T follicular helper cell (primary cell): ENCODE measurements around the gene FHAD1.

Experiments
- DNase-seq: peaks from one replicate; pipeline ENCODE4 v3.0.0-alpha.2; 2020; ENCODE audit warnings: low read depth

Gene FHAD1

GRCh38 chr1:15326691-15327588 lies 79.9 kb downstream of the FHAD1 start:
- DNase-seq = no peak

DNA sequence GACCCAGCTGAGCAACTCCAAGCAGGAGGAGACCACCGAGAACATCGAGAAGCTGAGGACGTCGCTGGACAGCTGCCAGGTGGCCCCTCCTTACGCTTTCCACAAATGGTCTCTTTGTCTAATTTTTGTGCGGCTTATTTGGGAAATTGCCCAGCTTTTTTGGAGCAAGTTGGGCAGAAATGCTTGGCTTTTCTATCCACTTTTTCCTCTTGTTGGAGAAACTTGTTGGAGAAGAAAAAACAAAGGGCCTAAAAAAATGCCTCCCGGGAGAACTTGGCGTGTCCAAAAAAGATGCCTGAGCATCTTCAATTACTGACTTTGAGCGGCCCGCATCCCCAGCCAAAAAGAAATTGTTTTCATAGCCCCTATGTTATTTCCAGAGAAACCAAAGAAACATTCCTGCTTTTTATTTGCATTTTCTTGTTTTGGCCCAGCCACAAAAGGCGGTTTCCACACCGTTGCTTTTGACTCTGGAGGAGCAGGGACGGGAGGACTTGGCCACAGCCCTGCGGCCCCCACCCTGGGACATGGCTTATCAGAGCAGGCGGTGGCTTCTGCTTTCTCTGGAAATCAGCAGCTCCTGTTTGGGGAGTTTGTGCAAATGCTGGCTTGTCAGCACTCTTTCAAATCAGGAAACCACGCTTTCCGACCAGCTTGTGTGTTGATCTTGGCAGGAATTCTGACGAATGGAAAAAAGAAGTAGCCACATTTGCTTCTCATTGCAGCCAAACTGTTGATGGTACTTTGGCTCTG lies 81.5 kb downstream of the FHAD1 start:
- no peak for DNase-seq

DNA sequence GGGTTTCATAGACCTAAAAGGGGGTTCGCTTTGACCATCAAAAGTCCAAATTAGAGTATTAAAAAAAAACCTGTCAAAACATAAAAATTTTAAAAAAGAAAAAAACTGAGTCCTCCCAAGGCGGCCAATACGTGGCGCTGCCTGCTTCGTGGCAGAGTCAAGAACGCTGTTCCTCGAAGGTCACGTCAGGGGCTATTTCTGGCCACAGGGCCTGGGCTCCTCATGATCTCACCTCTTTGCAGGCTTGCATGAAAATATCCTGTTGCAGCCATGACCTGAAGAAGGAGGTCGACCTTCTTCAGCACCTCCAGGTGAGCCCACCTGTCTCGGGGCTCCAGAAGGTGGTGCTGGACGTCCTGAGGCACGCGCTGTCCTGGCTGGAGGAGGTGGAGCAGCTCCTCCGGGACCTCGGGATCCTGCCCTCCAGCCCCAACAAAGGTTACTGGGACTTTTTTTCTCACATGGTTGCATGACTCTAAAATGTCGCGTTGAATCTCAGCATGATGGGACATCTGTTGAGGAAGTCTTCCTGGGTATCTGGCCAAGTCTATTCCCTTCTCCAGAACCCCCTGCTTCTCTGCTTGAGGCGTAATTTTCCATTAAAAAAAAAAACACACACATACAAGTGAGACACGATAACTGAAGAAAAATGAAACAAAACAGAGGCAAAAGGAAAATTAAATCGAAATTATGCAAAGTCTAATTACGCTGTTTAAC lies 82.2 kb downstream of the FHAD1 start:
- no peak for DNase-seq

DNA sequence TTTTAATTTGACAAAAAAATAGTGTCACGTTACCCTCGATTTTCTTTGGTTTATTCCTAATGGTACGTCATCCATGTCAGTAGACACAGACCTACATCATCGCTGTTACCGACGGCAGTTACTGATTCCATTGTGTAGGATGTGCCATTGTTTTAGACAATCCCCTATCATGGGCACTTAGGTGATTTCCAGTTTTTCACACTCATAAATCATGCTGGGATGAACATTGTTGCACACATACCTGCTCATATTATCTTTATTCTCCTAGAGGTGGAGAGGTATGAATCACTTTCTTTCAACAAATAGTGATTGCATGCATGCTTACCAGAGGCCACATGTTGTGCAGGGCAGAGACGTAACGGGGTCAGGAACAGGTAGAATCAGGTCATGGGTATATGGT lies 83.0 kb downstream of the FHAD1 start:
- no peak for DNase-seq

DNA sequence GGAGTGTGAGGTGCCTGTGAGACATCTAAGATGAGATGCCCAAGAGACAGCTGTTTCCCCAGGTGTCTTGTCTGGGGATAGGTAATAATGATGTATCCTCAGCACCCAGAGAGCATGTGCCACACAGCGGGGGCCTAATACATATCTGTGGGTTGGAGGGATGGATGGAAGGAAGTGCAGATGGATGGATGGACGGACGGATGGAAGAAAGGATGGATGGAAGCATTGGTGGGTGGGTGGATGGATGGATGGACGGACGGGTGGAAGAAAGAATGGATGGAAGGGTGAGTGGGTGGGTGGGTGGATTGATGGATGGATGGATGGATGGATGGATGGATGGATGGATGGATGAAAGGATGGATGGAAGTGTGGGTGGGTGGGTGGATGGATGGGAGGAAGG lies 84.2 kb downstream of the FHAD1 start:
- DNase-seq = no peak

DNA sequence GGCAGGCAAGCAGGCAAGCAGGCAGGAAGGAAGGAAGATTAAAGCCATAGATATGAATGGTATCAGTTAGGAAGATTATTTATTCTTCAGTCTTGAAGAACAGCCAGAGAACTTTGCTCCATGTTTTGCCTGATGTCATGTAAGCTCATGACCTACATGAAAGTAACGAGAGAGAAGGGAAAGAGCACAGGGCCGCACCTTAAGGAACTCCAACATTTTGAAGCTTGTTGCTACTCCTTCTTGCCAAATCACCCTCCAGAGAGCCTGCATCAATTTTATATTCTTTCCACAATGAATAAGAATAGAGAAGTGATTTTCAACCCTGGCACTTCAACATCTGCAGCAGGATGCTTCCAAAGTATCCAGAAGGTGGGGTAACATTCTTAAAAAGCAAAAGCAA lies 84.7 kb downstream of the FHAD1 start:
- DNase-seq = no peak

GRCh38 chr1:15332525-15332924 lies 85.5 kb downstream of the FHAD1 start:
- no peak for DNase-seq

- DNase-seq = no peak
These were observed 86.1 kb downstream of the FHAD1 start for GRCh38 chr1:15332952-15333715.

GRCh38 chr1:15334995-15335394 lies 88.0 kb downstream of the FHAD1 start:
- DNase-seq = no peak

DNA sequence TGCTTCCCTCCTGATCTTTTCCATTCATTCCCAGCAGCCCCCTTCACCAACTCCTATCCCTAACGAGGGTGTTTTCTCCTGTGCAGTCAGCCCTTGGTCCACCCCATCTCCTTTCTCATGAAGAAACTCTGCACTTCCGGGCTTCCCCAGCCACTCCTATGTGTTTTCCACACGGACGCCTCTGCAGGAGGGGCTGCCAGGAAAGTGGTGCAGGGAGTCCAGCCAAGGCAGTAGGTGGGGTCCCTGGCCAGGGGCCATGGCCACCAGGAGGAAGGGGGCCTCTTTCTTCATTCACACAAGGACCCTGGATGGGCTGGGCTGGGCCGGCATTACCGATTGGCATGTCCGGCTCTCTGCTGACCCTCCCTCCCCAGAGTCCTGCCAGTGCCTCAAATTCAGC lies 89.8 kb downstream of the FHAD1 start:
- no peak for DNase-seq

- no peak for DNase-seq
These were observed 90.8 kb downstream of the FHAD1 start for GRCh38 chr1:15337656-15338402.

DNA sequence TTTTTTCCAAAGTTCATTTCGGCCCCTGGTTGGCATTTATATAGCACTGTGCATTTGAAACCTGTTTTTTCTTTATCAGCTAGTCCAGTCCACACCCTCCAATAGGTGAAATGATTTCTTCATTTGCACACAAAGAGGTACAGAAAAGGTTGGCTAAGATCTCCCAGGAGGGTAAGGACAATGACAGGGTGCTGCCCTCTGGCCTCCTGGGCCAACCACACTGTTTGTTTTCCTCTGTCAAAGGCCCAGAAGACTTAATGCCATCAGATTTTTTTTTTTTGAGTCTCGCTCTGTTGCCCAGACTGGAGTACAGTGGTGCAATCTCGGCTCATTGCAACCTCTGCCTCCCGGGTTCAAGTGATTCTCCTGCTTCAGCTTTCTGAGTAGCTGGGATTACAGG lies 92.5 kb downstream of the FHAD1 start:
- DNase-seq = no peak

DNA sequence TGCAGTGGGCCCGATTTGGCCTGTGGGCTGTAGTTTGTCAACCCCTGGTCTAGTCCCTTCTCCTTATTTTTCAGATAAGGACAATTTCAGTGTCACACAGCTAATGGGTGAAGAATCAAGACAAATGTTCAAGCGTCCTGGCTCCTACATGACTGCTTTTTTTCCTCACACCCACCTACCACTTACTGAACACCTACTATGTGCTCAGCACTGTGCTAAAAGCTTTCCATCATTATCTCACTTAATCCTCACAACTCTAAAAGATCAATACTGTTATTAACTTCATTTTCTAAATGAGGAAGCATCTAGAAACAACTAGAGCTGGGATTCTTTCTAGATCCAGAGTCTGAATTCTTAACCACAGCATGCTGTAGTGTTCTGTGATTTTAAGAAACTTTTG lies 94.2 kb downstream of the FHAD1 start:
- DNase-seq = no peak

DNA sequence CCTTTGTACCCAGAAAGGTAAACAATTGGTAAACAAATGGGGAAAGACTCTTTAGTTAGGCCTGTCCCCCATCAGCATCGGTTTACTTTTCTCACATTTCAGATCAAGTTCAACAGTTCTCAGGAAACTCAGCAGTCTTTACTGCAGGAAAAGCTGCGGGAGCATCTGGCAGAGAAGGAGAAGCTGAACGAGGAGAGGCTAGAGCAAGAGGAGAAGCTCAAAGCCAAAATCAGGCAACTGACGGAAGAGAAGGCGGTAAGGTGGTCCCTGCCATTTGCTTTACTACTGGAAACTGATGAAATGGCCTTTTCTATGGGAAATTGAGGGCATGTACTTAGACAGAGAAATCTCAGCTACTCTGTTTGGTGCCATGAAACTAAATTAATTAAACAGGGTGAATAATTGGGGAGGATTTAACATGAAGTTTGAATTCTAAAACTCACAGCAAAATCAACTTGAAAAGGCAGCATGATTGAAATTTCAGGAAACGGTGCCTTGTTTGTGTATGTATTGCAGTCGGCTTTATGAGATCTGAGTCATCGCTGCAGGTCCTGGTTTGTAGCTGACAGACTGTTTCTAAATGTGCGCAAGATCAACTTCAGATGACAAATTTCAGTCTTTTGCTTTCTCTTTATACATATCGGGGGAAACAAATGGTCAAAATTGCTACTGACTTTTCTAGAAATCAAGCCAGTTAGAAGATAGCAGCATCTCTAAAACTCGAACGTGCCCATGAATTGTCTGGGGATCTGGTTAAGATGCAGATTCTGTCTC lies 94.8 kb downstream of the FHAD1 start:
- DNase-seq = no peak

DNA sequence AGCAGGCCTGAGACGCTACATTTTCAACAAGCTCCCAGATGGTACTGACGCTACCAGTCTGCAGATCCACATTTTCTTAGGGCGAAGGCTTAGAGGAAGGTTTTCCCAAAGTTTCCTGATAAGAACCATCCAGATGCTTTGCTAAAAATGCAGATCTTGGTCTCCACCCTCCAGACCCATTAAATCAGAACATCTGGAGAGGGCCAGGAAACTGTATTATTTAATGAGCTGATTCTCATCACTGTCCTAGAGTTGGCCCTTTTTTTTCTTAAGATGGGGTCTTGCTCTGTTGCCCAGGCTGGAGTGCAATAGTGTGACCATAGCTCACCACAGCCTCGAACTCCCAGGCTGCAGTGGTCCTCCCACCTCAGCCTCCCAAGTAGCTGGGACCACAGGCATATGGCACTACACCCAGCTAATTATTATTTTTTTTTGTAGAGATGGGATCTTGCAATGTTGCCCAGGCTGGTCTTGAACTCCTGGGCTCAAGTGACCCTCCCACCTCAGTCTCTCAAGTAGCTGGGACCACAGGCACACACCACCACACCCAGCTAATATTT lies 95.5 kb downstream of the FHAD1 start:
- no peak for DNase-seq

- no peak for DNase-seq
These were observed 96.1 kb downstream of the FHAD1 start for GRCh38 chr1:15343099-15343498.

DNA sequence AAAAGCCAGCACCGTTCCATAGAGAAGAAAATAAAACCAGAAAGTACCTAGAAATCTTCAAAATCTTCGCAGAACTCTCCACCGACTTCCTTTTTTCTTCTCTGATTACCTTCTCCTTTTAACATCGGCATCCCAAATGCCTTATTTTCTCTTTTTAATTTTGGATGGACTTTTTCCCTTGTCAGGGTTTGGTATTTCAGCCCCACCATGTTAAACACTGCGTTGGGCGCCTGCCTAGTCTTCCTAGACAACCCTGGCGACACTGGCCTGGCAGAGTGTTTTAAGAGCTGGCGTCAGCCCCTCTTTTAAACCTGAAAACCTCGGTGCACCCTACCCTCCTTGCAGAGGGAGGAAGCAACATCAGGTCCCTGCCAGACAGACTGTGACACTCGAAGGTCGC lies 96.7 kb downstream of the FHAD1 start:
- DNase-seq = no peak

GRCh38 chr1:15344380-15344779 lies 97.4 kb downstream of the FHAD1 start:
- no peak for DNase-seq

DNA sequence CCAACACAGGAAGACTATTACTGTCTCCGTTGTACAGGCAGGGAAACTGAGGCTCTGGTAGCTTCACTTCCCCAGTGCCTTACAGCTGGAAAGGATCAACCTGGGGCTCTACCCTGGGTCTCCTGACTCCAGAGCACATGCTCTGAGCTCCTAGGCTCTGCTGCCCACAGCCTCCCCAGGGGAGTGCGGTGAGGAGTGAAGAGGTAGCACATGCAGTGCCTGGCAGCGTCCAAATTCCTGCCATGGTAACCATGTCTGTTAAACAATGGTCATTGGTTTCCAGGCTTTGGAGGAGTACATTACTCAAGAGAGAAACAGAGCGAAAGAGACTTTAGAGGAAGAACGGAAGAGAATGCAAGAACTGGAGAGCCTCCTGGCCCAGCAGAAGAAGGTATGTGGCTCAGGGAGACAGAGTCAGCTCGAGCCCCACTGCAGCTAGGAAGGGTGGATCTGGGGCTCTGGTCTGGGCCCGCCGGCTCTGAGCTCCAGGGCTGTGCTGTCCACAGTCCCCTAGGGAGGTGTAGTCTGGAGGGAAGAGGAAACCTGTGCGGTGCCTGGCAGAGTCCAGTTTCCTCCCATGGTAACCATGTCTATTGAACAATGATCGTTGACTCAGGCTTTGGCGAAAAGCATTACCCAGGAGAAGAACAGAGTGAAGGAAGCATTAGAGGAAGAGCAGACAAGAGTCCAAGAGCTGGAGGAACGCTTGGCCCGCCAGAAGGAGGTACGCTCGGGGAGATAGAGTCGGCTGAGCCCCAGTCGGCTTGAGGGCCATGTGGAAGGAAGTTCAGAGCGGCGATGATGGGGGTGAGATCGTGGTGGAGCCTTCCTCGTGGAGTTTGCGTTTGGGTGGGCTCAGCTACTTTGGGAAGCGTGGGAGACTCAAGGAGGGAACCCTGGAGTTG lies 98.0 kb downstream of the FHAD1 start:
- DNase-seq = no peak
